Measurements from ENCODE around the gene CCNF.

CCNF gene

GRCh38 chr16:2493605-2494004 lies 64.4 kb downstream of the CCNF start:
- H3K9me3 Mint-ChIP-seq, result no peaks in the 10 kb centered on the region
- H3K4me3 Mint-ChIP-seq, result no peak overlapping the region
- H3K27ac Mint-ChIP-seq, result no peak overlapping the region
- no peaks in the 10 kb centered on the region for H3K4me1 Mint-ChIP-seq
- ATAC-seq (no peak), DNase-seq (ENCODE audit: low spot score in 2 of 2) (no peak)
- H3K36me3 Mint-ChIP-seq, result peaks cover 7% of the 10 kb centered on the region

DNA sequence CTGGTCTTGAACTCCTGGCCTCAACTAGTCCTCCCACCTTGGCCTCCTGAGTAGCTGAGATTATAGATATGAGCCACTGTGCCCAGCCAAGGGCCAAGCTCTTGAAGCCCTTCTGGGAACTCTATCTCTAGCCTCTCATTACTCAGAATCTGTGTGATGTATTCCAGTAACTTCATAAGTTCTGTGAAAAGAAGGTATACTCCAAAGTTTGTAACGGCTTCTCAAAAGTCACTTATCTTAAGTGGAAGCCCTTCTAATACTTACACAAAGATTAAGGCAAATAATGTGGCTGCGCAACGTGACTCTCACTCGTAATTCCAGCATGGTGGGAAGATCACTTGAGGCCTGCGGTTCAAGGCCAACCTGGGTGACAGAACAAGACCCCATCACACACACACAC lies 65.4 kb downstream of the CCNF start:
- Mint-ChIP-seq H3K27ac (no peak overlapping the region), H3K36me3 (peaks cover 7% of the 10 kb centered on the region), H3K4me1 (no peaks in the 10 kb centered on the region), H3K4me3 (no peak overlapping the region), H3K9me3 (no peaks in the 10 kb centered on the region)
- no peak for DNase-seq (ENCODE audit: low spot score in 2 of 2)
- no peak for ATAC-seq

GRCh38 chr16:2495041-2495440 lies 65.8 kb downstream of the CCNF start:
- Mint-ChIP-seq H3K9me3 (no peaks in the 10 kb centered on the region), H3K27ac (no peak overlapping the region), H3K36me3 (peaks cover 7% of the 10 kb centered on the region), H3K4me3 (no peak overlapping the region), H3K4me1 (no peaks in the 10 kb centered on the region)
- no peak for DNase-seq (ENCODE audit: low spot score in 2 of 2)
- ATAC-seq, result no peak

DNA sequence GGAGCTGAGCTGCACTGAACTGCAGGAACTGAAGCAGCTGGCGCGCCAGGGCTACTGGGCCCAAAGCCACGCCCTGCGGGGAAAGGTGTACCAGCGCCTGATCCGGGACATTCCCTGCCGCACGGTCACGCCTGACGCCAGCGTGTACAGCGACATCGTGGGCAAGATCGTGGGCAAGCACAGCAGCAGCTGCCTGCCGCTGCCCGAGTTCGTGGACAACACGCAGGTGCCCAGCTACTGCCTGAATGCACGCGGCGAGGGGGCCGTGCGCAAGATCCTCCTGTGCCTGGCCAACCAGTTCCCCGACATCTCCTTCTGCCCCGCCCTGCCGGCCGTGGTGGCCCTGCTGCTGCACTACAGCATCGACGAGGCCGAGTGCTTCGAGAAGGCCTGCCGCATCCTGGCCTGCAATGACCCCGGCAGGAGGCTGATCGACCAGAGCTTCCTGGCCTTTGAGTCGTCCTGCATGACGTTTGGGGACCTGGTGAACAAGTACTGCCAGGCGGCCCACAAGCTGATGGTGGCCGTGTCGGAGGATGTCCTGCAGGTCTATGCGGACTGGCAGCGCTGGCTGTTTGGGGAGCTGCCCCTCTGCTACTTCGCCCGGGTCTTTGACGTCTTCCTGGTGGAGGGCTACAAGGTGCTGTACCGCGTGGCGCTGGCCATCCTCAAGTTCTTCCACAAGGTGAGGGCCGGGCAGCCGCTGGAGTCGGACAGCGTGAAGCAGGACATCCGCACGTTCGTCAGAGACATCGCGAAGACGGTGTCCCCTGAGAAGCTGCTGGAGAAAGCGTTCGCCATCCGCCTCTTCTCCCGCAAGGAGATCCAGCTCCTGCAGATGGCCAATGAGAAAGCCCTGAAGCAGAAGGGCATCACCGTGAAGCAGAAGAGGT lies 67.2 kb downstream of the CCNF start:
- Mint-ChIP-seq H3K4me1 (no peaks in the 10 kb centered on the region), H3K27ac (no peak overlapping the region), H3K36me3 (peaks cover 7% of the 10 kb centered on the region), H3K9me3 (no peaks in the 10 kb centered on the region), H3K4me3 (no peak overlapping the region)
- no peak for DNase-seq (ENCODE audit: low spot score in 2 of 2)
- ATAC-seq, result no peak

- H3K36me3 Mint-ChIP-seq, result peaks cover 7% of the 10 kb centered on the region
- ATAC-seq, result no peak
- H3K27ac Mint-ChIP-seq, result no peak overlapping the region
- no peak for DNase-seq (ENCODE audit: low spot score in 2 of 2)
- no peak overlapping the region for H3K4me3 Mint-ChIP-seq
- no peaks in the 10 kb centered on the region for H3K9me3 Mint-ChIP-seq
- no peaks in the 10 kb centered on the region for H3K4me1 Mint-ChIP-seq
Measured at GRCh38 chr16:2497116-2497630, 67.9 kb downstream of the CCNF start.

DNA sequence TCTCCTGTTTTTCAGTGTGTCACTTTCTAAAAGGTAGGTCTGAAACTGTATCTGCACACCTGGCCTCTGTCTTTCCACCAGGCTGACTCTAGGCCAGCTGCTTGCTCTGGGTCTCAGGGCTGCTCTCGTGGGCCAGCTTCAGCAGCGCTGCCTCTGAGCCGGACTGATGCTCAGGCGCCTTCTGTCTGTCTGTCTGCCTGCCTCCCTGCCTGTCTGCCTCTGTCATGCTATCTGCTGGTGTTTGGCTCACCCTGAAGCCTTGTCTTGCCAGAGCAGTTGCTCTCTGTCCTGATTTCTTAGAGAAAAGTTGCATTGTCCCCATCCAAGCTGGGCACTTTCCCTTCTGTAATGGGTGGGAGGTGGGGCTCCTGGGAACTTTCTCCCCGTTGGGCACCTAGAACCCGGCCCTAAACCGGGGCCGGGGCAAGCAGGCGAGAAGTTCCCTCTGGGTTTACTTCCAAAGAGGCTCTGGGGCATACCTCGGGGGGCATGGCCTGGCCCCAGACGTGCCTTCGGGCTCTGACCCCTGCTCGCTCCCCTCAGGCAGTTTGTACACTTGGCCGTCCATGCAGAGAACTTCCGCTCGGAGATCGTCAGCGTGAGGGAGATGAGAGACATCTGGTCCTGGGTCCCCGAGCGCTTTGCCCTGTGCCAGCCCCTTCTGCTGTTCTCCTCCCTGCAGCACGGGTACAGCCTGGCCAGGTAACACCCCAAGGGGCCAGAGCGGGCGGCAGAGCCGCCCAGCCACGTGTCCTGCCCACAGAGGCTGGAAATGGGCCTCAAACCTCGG lies 68.6 kb downstream of the CCNF start:
- ATAC-seq, result no peak
- H3K4me1 Mint-ChIP-seq, result no peaks in the 10 kb centered on the region
- H3K27ac Mint-ChIP-seq, result no peak overlapping the region
- DNase-seq (ENCODE audit: low spot score in 2 of 2), result no peak
- H3K36me3 Mint-ChIP-seq, result peaks cover 7% of the 10 kb centered on the region
- no peak overlapping the region for H3K4me3 Mint-ChIP-seq
- H3K9me3 Mint-ChIP-seq, result no peaks in the 10 kb centered on the region

GRCh38 chr16:2498531-2499253 lies 69.4 kb downstream of the CCNF start:
- Mint-ChIP-seq H3K36me3 (peaks cover 7% of the 10 kb centered on the region), H3K9me3 (no peaks in the 10 kb centered on the region), H3K27ac (no peak overlapping the region), H3K4me1 (no peaks in the 10 kb centered on the region), H3K4me3 (no peak overlapping the region)
- ATAC-seq (no peak), DNase-seq (ENCODE audit: low spot score in 2 of 2) (no peak)

GRCh38 chr16:2499454-2499853 lies 70.2 kb downstream of the CCNF start:
- DNase-seq (ENCODE audit: low spot score in 2 of 2) (no peak), ATAC-seq (no peak)
- no peak overlapping the region for H3K27ac Mint-ChIP-seq
- no peaks in the 10 kb centered on the region for H3K4me1 Mint-ChIP-seq
- no peak overlapping the region for H3K4me3 Mint-ChIP-seq
- peaks cover 7% of the 10 kb centered on the region for H3K36me3 Mint-ChIP-seq
- H3K9me3 Mint-ChIP-seq, result no peaks in the 10 kb centered on the region

- H3K9me3 Mint-ChIP-seq, result no peaks in the 10 kb centered on the region
- H3K27ac Mint-ChIP-seq, result no peak overlapping the region
- DNase-seq (ENCODE audit: low spot score in 2 of 2) (no peak), ATAC-seq (no peak)
- no peak overlapping the region for H3K4me3 Mint-ChIP-seq
- H3K36me3 Mint-ChIP-seq, result peaks cover 7% of the 10 kb centered on the region
- no peaks in the 10 kb centered on the region for H3K4me1 Mint-ChIP-seq
Measured at GRCh38 chr16:2499890-2500429, 70.7 kb downstream of the CCNF start.

DNA sequence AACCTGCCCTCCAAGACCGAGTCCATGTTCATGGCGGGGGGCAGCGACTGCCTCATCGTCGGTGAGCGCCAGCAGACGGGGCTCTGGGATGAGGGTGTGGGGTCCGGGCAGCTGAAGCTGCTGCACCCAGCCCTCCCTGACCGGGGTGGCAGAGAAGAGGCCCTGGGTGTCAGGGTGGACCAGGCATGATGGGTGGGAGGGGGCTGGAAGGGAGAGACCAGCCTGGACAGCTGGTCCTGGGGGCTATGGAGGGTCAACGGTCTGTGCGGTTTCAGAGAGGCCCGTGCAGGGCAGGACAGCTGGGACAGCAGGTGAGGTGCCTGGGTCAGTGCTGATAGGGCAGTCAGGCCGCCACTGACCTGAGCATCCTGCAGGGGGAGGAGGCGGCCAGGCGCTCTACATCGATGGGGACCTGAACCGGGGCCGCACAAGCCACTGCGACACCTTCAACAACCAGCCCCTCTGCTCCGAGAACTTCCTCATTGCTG lies 71.2 kb downstream of the CCNF start:
- Mint-ChIP-seq H3K9me3 (no peaks in the 10 kb centered on the region), H3K36me3 (peaks cover 7% of the 10 kb centered on the region), H3K27ac (no peak overlapping the region), H3K4me3 (no peak overlapping the region), H3K4me1 (no peaks in the 10 kb centered on the region)
- no peak for ATAC-seq
- no peak for DNase-seq (ENCODE audit: low spot score in 2 of 2)

DNA sequence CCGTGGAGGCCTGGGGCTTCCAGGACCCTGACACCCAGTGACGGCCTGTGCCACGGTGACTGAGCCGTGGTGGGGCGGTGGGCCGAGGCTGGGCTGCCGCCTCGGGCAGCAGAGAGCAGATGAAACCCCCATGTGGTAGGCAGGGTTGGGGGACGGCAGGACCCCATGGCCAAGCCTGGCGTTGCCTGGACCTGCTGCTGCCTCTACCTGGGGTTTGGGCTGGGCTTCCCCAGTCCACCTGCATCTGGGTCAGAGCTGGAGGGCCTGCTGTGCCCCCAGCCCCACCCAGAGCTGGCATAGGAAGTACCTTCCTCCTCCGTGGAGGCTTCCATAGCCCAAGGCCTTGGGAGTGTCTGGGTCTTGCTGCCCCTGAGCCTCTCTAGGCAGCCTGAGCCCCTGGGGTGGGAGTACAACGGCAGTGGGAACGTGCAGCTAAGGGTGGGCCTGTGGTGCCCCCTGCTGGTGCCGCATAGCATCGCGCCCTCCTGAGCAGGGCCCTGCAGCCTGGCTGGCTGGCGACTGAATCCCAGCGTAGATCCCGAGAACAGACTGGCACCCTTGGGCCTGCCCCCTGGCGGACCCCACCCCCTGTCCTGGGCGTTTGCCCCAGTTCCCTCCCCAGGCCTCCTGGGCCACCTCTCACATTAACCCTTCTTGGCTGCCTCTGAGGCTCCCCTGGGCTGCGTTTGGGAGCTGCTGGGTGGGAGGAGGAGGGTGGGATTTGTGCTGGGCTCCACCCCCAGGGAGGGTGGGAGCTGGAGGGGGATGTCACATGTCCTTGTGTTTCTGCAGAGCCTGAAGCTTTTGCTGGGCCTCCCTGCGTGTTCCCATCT lies 71.9 kb downstream of the CCNF start:
- peak; percentile 90 for ATAC-seq
- peaks cover 7% of the 10 kb centered on the region for H3K36me3 Mint-ChIP-seq
- no peak overlapping the region for H3K4me3 Mint-ChIP-seq

GRCh38 chr16:2501946-2502895 lies 73.0 kb downstream of the CCNF start:
- H3K9me3 Mint-ChIP-seq, result no peaks in the 10 kb centered on the region
- DNase-seq (ENCODE audit: low spot score in 2 of 2) (no peak), ATAC-seq (no peak)
- H3K4me1 Mint-ChIP-seq, result no peaks in the 10 kb centered on the region
- H3K27ac Mint-ChIP-seq, result no peak overlapping the region
- no peak overlapping the region for H3K4me3 Mint-ChIP-seq
- H3K36me3 Mint-ChIP-seq, result peaks cover 7% of the 10 kb centered on the region

More for the DNA sequence above, 71.9 kb downstream of the CCNF start:
- Mint-ChIP-seq H3K27ac (no peak overlapping the region), H3K9me3 (no peaks in the 10 kb centered on the region), H3K4me1 (no peaks in the 10 kb centered on the region)
- DNase-seq (ENCODE audit: low spot score in 2 of 2), result peak; percentile 87 to 91

DNA sequence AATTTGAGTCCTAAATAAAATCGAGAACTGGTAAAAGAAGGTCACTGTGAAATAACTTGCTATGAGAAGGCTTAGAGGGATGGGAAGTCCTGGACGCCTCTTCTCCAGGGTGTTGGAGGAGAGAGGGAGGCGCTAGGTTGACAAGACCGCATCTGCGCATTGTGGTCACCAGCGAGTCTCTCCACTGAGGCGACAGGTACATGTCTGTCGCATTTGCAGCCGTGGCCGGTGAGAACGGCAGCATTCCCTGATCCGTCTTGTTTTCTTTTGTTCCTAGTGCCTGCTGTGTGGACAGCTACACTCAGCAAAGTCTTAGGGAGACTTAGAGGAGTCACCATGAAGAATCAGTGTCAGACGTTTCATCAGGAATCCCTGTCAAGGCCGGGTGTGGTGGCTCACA lies 76.4 kb downstream of the CCNF start:
- ATAC-seq (no peak), DNase-seq (ENCODE audit: low spot score in 2 of 2) (no peak)
- no peaks in the 10 kb centered on the region for H3K9me3 Mint-ChIP-seq
- H3K27ac Mint-ChIP-seq, result no peak overlapping the region
- peaks cover 6% of the 10 kb centered on the region for H3K4me1 Mint-ChIP-seq
- H3K4me3 Mint-ChIP-seq, result no peak overlapping the region
- H3K36me3 Mint-ChIP-seq, result no peaks in the 10 kb centered on the region
